HCT116 (cell line): ENCODE data around the gene POLR3A. TPM values are rescaled to one million over a fixed set of nuclear protein-coding genes. Genes with fewer than 3 reads are reported as not detected.

ENCODE experiments used
- ATAC-seq: fragments of 200-7000 bp; cut with Tn5 transposase; 2 replicates; pipeline ENCODE4 v1.9.1; 2020; ENCODE audit warnings: mild to moderate bottlenecking, moderate library complexity
- BruUV-seq: library from RNA; stranded (reverse); fragments of 400-500 nt; replicated peaks from 2 replicates; lab custom pipeline; 2021; lab: Mats Ljungman, UMichigan
- CTCF ChIA-PET: fragments of 300-600 bp; sonication (Branson Sonifier 250); formaldehyde crosslinking; loops from one replicate; lab custom pipeline; 2021; ENCODE audit warnings: antibody characterized with exemption; lab: Charles Lee
- POLR2A ChIA-PET: fragments of 300-600, 350-600 bp; sonication (Branson Sonifier 250); formaldehyde crosslinking; loops from one replicate; lab custom pipeline; 2021; ENCODE audit warnings: antibody characterized with exemption; lab: Charles Lee
- RAD21 ChIA-PET, 2 experiments: fragments of 300-600 bp; sonication (Branson Sonifier 250); formaldehyde crosslinking; loops; one replicate each; lab custom pipeline; 2023; ENCODE audit warnings: low total read pairs in 2 of 2; ENCODE audit not compliant: uncharacterized antibody in 2 of 2, unreplicated experiment in 2 of 2, low non-redundant PET in 1 of 2; lab: Charles Lee
- DNase-seq: peaks from one replicate; pipeline ENCODE4 v3.0.0-alpha.2; 2010; ENCODE audit warnings: low read depth, low spot score
- H2AFZ ChIP-seq: fragments of 200-600 bp; shearing (Covaris generic), sonication (generic); 2 replicates; pipeline ENCODE4 v1.6.1; 2017; ENCODE audit warnings: low read depth, mixed run types, mixed read lengths, antibody characterized with exemption, low read length; ENCODE audit not compliant: poor library complexity, severe bottlenecking
- H3K27ac ChIP-seq: 2 replicates; pipeline ENCODE4 v1.5.1; 2012; ENCODE audit warnings: low read depth, low read length
- H3K27me3 ChIP-seq: fragments of 200-600 bp; sonication (generic); 2 replicates; pipeline ENCODE4 v1.6.1; 2016; ENCODE audit warnings: mixed run types, low read length, mixed read lengths; ENCODE audit not compliant: insufficient read depth
- H3K36me3 ChIP-seq, 2 experiments: fragments of 200-500 bp in 1 of 2; fragments of 200-600 bp in 1 of 2; sonication (Bioruptor generic) in 1 of 2; sonication (generic) in 1 of 2; 2 replicates each; pipeline versions ENCODE4 v1.5.1 to v1.6.1; 2014 to 2016; ENCODE audit warnings: low read length in 2 of 2, inconsistent platforms in 1 of 2, mixed read lengths in 1 of 2, mixed run types in 1 of 2; ENCODE audit not compliant: insufficient read depth in 2 of 2, control insufficient read depth in 1 of 2
- H3K4me1 ChIP-seq, 2 experiments: fragments of 200-600 bp in 1 of 2; sonication (generic) in 1 of 2; 2 replicates each; pipeline versions ENCODE4 v1.5.1 to v1.6.1; 2012 to 2017; ENCODE audit warnings: low read length in 2 of 2, inconsistent platforms in 1 of 2, mild to moderate bottlenecking in 1 of 2, mixed read lengths in 1 of 2, mixed run types in 1 of 2, moderate library complexity in 1 of 2; ENCODE audit not compliant: insufficient read depth in 2 of 2, control insufficient read depth in 1 of 2
- H3K4me2 ChIP-seq: fragments of 200-600 bp; sonication (generic); 2 replicates; pipeline ENCODE4 v1.6.1; 2017; ENCODE audit warnings: mixed run types, low read length, mixed read lengths
- H3K4me3 ChIP-seq, 2 experiments: fragments of 200-600 bp in 1 of 2; sonication (generic) in 1 of 2; replicated peaks in 1 of 2; 2 replicates each; pipeline ENCODE4 v1.5.1; 2011 to 2016; ENCODE audit warnings: low read length in 2 of 2, control low read depth in 1 of 2, low read depth in 1 of 2, mild to moderate bottlenecking in 1 of 2, mixed read lengths in 1 of 2, mixed run types in 1 of 2
- H3K79me2 ChIP-seq: fragments of 200-600 bp; sonication (generic); 2 replicates; pipeline ENCODE4 v1.6.1; 2017; ENCODE audit warnings: mild to moderate bottlenecking, mixed run types, low read length, moderate library complexity, mixed read lengths; ENCODE audit not compliant: insufficient read depth
- H3K9ac ChIP-seq: fragments of 200-600 bp; sonication (generic); 2 replicates; pipeline ENCODE4 v1.6.1; 2016; ENCODE audit warnings: low read length, mixed read lengths
- H3K9me2 ChIP-seq: fragments of 200-600 bp; sonication (generic), shearing (Covaris generic); 2 replicates; pipeline ENCODE4 v1.6.1; 2017; ENCODE audit warnings: mixed run types, mild to moderate bottlenecking, moderate library complexity; ENCODE audit not compliant: insufficient read depth
- H3K9me3 ChIP-seq, 2 experiments: fragments of 200-500 bp in 1 of 2; fragments of 200-600 bp in 1 of 2; sonication (Bioruptor generic) in 1 of 2; sonication (generic) in 1 of 2; 2 replicates each; pipeline ENCODE4 v1.6.1; 2014 to 2017; ENCODE audit warnings: low read length in 2 of 2, mixed read lengths in 2 of 2, inconsistent platforms in 1 of 2, low read depth in 1 of 2, mild to moderate bottlenecking in 1 of 2, mixed run types in 1 of 2, moderate library complexity in 1 of 2; ENCODE audit not compliant: control insufficient read depth in 1 of 2, insufficient read depth in 1 of 2
- H4K20me1 ChIP-seq: fragments of 200-600 bp; sonication (generic), shearing (Covaris generic); 2 replicates; pipeline ENCODE4 v1.6.1; 2017; ENCODE audit warnings: mixed run types, mild to moderate bottlenecking, moderate library complexity; ENCODE audit not compliant: insufficient read depth
- CBX3 ChIP-seq: IDR thresholded peaks from 2 replicates; pipeline ENCODE4 v1.6.1; 2012; ENCODE audit warnings: low read depth
- EGR1 ChIP-seq: IDR thresholded peaks from 2 replicates; pipeline ENCODE4 v1.6.1; 2012; ENCODE audit warnings: low read depth
- EZH2phosphoT487 ChIP-seq: fragments of 200-600 bp; IDR thresholded peaks from 2 replicates; pipeline ENCODE4 v1.6.1; 2018; ENCODE audit warnings: antibody characterized with exemption, borderline replicate concordance
- FOSL1 ChIP-seq: IDR thresholded peaks from 2 replicates; pipeline ENCODE4 v1.6.1; 2012; ENCODE audit warnings: low read depth
- POLR2AphosphoS5 ChIP-seq: IDR thresholded peaks from 2 replicates; pipeline ENCODE4 v1.6.1; 2011; ENCODE audit warnings: mild to moderate bottlenecking, low read depth, low read length, moderate library complexity
- SIN3A ChIP-seq: IDR thresholded peaks from 2 replicates; pipeline ENCODE4 v1.6.1; 2012; ENCODE audit warnings: low read depth
- TCF7L2 ChIP-seq: IDR thresholded peaks from 2 replicates; pipeline ENCODE4 v1.7.0; 2011; ENCODE audit warnings: borderline replicate concordance, inconsistent platforms; ENCODE audit not compliant: insufficient read depth, insufficient read length; ENCODE audit errors: extremely low read depth
- ZFX ChIP-seq: fragments of 450-650 bp; IDR thresholded peaks from 2 replicates; pipeline ENCODE4 v1.6.1; 2017
- intact Hi-C: fragments of 100-400 bp; cut with micrococcal nuclease; formaldehyde crosslinking; loops from 2 replicates; pipeline ENCODE4 v1.10.0; 2022
- total RNA-seq: library from RNA; stranded (reverse); gene quantifications from one replicate; pipeline ENCODE4 v1.2.1, GENCODE V29; 2021; ENCODE audit not compliant: unreplicated experiment
- TF ChIP-seq, protein P1 (sequence below): IDR thresholded peaks from 2 replicates; pipeline ENCODE4 v1.6.1; 2012; ENCODE audit warnings: low read depth
- TF ChIP-seq, protein P2 (sequence below): IDR thresholded peaks from 2 replicates; pipeline ENCODE4 v1.6.1; 2012
- TF ChIP-seq, protein P3 (sequence below), 3 experiments: fragments of 200-600 bp in 1 of 3; sonication (generic) in 1 of 3; IDR thresholded peaks in 2 of 3; conservative IDR thresholded peaks in 1 of 3; 2 replicates each; pipeline ENCODE4 v1.5.1; 2012 to 2017; ENCODE audit warnings: low read depth in 2 of 3, low read length in 2 of 3, antibody characterized with exemption in 1 of 3, borderline replicate concordance in 1 of 3, control low read depth in 1 of 3, mild to moderate bottlenecking in 1 of 3, mixed read lengths in 1 of 3, mixed run types in 1 of 3, moderate library complexity in 1 of 3; ENCODE audit not compliant: insufficient read depth in 1 of 3
- TF ChIP-seq, protein P4 (sequence below): IDR thresholded peaks from 2 replicates; pipeline ENCODE4 v1.6.1; 2012
- TF ChIP-seq, protein P5 (sequence below): IDR thresholded peaks from 2 replicates; pipeline ENCODE4 v1.6.1; 2011; ENCODE audit warnings: mild to moderate bottlenecking, low read length, moderate library complexity; ENCODE audit not compliant: insufficient replicate concordance; ENCODE audit errors: extremely low read depth

Gene POLR3A
- total RNA-seq, 1 experiment from 2014 or later, result 26.6 TPM

DNA sequence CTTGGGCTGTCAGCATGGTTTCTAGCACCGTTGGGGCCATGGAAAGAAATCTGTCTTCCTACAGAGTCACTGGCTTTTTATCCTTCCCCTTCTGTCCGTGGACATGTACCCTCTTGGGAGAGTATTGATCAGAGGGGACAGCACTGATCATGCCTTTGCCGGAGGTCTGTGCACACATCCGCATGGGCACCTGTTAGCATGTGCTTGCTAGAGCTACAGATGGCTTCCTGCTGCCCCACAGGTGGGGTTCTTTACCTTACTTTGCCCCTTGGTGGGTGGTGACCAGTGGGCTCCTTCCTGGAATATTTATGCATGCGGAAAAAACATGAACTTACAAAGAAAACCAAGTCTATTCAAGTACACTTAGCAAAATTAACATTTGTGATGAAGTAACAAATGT is 29.2 kb upstream of the POLR3A start (continued):
- TF ChIP-seq POLR2AphosphoS5 (no peak), SIN3A (no peak), ZFX (no peak), CBX3 (no peak)
- TF ChIP-seq, protein P1, sequence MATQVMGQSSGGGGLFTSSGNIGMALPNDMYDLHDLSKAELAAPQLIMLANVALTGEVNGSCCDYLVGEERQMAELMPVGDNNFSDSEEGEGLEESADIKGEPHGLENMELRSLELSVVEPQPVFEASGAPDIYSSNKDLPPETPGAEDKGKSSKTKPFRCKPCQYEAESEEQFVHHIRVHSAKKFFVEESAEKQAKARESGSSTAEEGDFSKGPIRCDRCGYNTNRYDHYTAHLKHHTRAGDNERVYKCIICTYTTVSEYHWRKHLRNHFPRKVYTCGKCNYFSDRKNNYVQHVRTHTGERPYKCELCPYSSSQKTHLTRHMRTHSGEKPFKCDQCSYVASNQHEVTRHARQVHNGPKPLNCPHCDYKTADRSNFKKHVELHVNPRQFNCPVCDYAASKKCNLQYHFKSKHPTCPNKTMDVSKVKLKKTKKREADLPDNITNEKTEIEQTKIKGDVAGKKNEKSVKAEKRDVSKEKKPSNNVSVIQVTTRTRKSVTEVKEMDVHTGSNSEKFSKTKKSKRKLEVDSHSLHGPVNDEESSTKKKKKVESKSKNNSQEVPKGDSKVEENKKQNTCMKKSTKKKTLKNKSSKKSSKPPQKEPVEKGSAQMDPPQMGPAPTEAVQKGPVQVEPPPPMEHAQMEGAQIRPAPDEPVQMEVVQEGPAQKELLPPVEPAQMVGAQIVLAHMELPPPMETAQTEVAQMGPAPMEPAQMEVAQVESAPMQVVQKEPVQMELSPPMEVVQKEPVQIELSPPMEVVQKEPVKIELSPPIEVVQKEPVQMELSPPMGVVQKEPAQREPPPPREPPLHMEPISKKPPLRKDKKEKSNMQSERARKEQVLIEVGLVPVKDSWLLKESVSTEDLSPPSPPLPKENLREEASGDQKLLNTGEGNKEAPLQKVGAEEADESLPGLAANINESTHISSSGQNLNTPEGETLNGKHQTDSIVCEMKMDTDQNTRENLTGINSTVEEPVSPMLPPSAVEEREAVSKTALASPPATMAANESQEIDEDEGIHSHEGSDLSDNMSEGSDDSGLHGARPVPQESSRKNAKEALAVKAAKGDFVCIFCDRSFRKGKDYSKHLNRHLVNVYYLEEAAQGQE, result no peak

DNA sequence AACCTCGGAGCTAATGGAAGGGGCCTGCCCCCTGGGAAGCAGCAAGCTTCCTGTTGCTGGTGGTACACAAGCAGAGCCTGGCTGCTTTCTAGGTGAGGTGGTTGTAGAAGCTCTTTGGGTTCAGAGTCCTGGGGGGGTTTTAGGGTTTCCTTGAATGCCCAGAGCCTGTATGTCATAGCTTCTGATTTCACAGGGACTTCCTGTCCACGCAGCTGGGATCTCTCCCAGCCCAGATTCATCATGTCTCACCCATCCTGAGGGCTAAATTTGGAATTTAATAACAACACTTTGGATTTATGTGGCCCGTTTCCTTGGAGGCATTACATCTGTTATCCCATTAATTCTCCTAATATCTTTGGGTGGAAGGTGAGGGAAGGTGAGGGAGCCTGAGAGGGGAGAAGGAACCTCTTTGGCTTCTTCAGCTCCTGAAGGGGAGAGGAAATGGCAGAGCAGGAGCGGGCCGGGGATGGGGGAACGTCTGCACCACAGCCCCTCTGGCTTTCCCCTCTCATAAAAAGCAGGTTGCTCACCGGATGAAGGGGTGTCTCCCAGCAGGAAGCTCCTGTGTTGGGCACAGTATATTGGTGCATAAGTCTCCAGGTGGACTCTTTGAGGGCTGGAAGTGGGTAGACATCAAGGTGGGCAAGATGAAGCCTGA is 24.0 kb upstream of the POLR3A start:
- BruUV-seq, result no TSS peak
- TF ChIP-seq, protein P2, sequence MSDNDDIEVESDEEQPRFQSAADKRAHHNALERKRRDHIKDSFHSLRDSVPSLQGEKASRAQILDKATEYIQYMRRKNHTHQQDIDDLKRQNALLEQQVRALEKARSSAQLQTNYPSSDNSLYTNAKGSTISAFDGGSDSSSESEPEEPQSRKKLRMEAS, result no peak
- TF ChIP-seq TCF7L2, result no peak
- TF ChIP-seq, protein P3, sequence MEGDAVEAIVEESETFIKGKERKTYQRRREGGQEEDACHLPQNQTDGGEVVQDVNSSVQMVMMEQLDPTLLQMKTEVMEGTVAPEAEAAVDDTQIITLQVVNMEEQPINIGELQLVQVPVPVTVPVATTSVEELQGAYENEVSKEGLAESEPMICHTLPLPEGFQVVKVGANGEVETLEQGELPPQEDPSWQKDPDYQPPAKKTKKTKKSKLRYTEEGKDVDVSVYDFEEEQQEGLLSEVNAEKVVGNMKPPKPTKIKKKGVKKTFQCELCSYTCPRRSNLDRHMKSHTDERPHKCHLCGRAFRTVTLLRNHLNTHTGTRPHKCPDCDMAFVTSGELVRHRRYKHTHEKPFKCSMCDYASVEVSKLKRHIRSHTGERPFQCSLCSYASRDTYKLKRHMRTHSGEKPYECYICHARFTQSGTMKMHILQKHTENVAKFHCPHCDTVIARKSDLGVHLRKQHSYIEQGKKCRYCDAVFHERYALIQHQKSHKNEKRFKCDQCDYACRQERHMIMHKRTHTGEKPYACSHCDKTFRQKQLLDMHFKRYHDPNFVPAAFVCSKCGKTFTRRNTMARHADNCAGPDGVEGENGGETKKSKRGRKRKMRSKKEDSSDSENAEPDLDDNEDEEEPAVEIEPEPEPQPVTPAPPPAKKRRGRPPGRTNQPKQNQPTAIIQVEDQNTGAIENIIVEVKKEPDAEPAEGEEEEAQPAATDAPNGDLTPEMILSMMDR (IDR thresholded peaks at IDR 0.05 in 2 of 3, conservative IDR thresholded peaks at IDR 0.05 in 1 of 3; ENCODE audit: borderline replicate concordance in 1 of 3, insufficient read depth in 1 of 3, low read depth in 2 of 3, low read length in 2 of 3), result no peak
- TF ChIP-seq, protein P4, sequence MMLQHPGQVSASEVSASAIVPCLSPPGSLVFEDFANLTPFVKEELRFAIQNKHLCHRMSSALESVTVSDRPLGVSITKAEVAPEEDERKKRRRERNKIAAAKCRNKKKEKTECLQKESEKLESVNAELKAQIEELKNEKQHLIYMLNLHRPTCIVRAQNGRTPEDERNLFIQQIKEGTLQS, result no peak
- TF ChIP-seq FOSL1, result no peak
- no peak for TF ChIP-seq POLR2AphosphoS5
- TF ChIP-seq EGR1, result no peak
- no peak for TF ChIP-seq EZH2phosphoT487
- TF ChIP-seq, protein P5, sequence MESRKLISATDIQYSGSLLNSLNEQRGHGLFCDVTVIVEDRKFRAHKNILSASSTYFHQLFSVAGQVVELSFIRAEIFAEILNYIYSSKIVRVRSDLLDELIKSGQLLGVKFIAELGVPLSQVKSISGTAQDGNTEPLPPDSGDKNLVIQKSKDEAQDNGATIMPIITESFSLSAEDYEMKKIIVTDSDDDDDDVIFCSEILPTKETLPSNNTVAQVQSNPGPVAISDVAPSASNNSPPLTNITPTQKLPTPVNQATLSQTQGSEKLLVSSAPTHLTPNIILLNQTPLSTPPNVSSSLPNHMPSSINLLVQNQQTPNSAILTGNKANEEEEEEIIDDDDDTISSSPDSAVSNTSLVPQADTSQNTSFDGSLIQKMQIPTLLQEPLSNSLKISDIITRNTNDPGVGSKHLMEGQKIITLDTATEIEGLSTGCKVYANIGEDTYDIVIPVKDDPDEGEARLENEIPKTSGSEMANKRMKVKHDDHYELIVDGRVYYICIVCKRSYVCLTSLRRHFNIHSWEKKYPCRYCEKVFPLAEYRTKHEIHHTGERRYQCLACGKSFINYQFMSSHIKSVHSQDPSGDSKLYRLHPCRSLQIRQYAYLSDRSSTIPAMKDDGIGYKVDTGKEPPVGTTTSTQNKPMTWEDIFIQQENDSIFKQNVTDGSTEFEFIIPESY, result no peak
- Histone ChIP-seq H3K4me2 (no peak overlapping the region), H3K4me3 (no peak overlapping the region), H3K36me3 (no peaks in the 10 kb centered on the region), H4K20me1 (no peaks in the 10 kb centered on the region), H3K9me2 (no peaks in the 10 kb centered on the region), H3K4me1 (no peaks in the 10 kb centered on the region), H2AFZ (no peak overlapping the region), H3K79me2 (no peaks in the 10 kb centered on the region), H3K27ac (no peak overlapping the region), H3K9me3 (no peaks in the 10 kb centered on the region), H3K27me3 (no peaks in the 10 kb centered on the region), H3K9ac (no peak overlapping the region)
- DNase-seq (no peak), ATAC-seq (no peak)
- intact Hi-C loops, result no loop called here
- CTCF ChIA-PET, result no interaction called here
- RAD21 ChIA-PET, result no interaction called here
- POLR2A ChIA-PET, result no interaction called here
